Erythroblast (primary cell): ENCODE results near the gene PIK3R6.

Source experiments
- GATA1 ChIP-seq: IDR thresholded peaks from 2 replicates; pipeline ENCODE4 v1.6.1; 2011; ENCODE audit warnings: low read depth, mild to moderate bottlenecking, control low read depth, low read length, moderate library complexity
- POLR2A ChIP-seq: IDR thresholded peaks from 2 replicates; pipeline ENCODE4 v1.6.1; 2011; ENCODE audit warnings: mild to moderate bottlenecking, low read length

- TF ChIP-seq POLR2A (no peak), GATA1 (no peak)
These were observed 26.8 kb upstream of the PIK3R6 start for GRCh38 chr17:8894202-8894671.
